Hepatocyte (in vitro differentiated cells): ENCODE results near the gene CARS1. TPM values are rescaled to one million over a fixed set of nuclear protein-coding genes. Genes with fewer than 3 reads are reported as not detected.

Experiments used
- DNase-seq: peaks from one replicate; pipeline ENCODE4 v3.0.0-alpha.2; 2016; ENCODE audit warnings: low spot score
- H2AFZ ChIP-seq: fragments of 200-600 bp; sonication (generic); 2 replicates; pipeline ENCODE4 v1.6.0; 2016; ENCODE audit warnings: antibody characterized with exemption, mild to moderate bottlenecking
- H3K27ac ChIP-seq: fragments of 200-600 bp; sonication (generic); 2 replicates; pipeline ENCODE4 v1.5.1; 2016; ENCODE audit warnings: mild to moderate bottlenecking
- H3K27me3 ChIP-seq: fragments of 200-600 bp; sonication (generic); 2 replicates; pipeline ENCODE4 v1.6.1; 2016
- H3K36me3 ChIP-seq: fragments of 200-600 bp; sonication (generic); replicated peaks from 2 replicates; pipeline ENCODE4 v1.5.1; 2016; ENCODE audit warnings: low read depth; ENCODE audit not compliant: insufficient read depth
- H3K4me1 ChIP-seq: fragments of 200-600 bp; sonication (generic); 2 replicates; pipeline ENCODE4 v1.5.1; 2016; ENCODE audit warnings: mild to moderate bottlenecking, moderate library complexity; ENCODE audit not compliant: insufficient read depth
- H3K4me2 ChIP-seq: fragments of 200-600 bp; sonication (generic); 2 replicates; pipeline ENCODE4 v1.6.0; 2016
- H3K4me3 ChIP-seq: fragments of 200-600 bp; sonication (generic); 2 replicates; pipeline ENCODE4 v1.5.1; 2016; ENCODE audit warnings: mild to moderate bottlenecking
- H3K79me2 ChIP-seq: fragments of 200-600 bp; sonication (generic); 2 replicates; pipeline ENCODE4 v1.6.0; 2017; ENCODE audit warnings: mild to moderate bottlenecking
- H3K9me2 ChIP-seq: fragments of 200-600 bp; sonication (generic); replicated peaks from 2 replicates; pipeline ENCODE4 v1.6.0; 2017; ENCODE audit warnings: mild to moderate bottlenecking; ENCODE audit not compliant: insufficient read depth
- H3K9me3 ChIP-seq: fragments of 200-600 bp; sonication (generic); 2 replicates; pipeline ENCODE4 v1.5.1; 2016; ENCODE audit warnings: low read depth, mild to moderate bottlenecking
- H4K20me1 ChIP-seq: fragments of 200-600 bp; sonication (generic); 2 replicates; pipeline ENCODE4 v1.6.0; 2016; ENCODE audit warnings: mild to moderate bottlenecking; ENCODE audit not compliant: insufficient read depth, poor library complexity, severe bottlenecking
- EZH2 ChIP-seq: fragments of 200-600 bp; sonication (generic); IDR thresholded peaks from 2 replicates; pipeline ENCODE4 v1.6.1; 2016; ENCODE audit warnings: antibody characterized with exemption, mild to moderate bottlenecking, borderline replicate concordance
- EZH2phosphoT487 ChIP-seq: fragments of 200-600 bp; sonication (generic); IDR thresholded peaks from one replicate; pipeline ENCODE4 v1.6.1; 2018; ENCODE audit warnings: antibody characterized with exemption, mild to moderate bottlenecking, low read depth, moderate library complexity; ENCODE audit not compliant: unreplicated experiment, severe bottlenecking
- WGBS: methylation state at CpG from one replicate; pipeline ENCODE4 v1.1.6; 2016; ENCODE audit warnings: low lambda C conversion rate; ENCODE audit errors: missing lambda C conversion rate; 5-methylcytosine and 5-hydroxymethylcytosine counted together
- polyA plus RNA-seq: library from polyadenylated mRNA; unstranded; fragments of >200 nt; fragmentation: Nextera tagmentation; extraction: Ambion mirVana; gene quantifications from 2 replicates; pipeline ENCODE4 v1.2.1, GENCODE V29; 2016
- total RNA-seq: library from RNA; depleted of rRNA; stranded (reverse); fragments of >200 nt; gene quantifications from 2 replicates; pipeline ENCODE4 v1.2.3, GENCODE V29; 2014
- TF ChIP-seq, protein P1 (sequence below): fragments of 200-600 bp; sonication (generic); IDR thresholded peaks from 2 replicates; pipeline ENCODE4 v1.5.1; 2016; ENCODE audit warnings: antibody characterized with exemption, mild to moderate bottlenecking; ENCODE audit not compliant: poor library complexity

Gene CARS1
- total and polyA plus RNA-seq, 2 experiments from 2014 or later, result 35.5 to 42.0 TPM

DNA sequence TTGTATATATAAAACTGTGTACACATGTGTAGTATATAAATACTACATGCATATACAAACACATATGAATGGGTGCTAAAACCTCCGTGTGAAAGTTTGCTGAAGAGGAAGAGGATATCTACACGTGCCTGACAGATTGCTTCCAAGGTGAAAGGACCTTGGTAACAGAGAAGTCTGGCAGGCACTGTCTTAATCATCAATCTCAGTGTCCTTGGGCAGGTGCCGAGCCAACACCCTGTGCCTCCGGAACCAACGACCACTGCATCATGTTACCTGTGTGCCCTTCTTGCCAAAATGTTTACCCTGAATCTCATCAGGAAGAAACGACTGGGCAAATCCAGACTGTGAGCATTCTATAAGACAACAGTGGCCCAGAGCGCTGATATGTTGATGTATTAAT lies 80.1 kb downstream of the CARS1 start:
- no peak overlapping the region for H2AFZ ChIP-seq
- H3K27ac ChIP-seq, result no peak overlapping the region
- H3K4me2 ChIP-seq, result no peak overlapping the region
- H3K4me3 ChIP-seq, result no peak overlapping the region
- peaks cover 10% of the 10 kb centered on the region for H3K36me3 ChIP-seq
- peaks cover 94% of the 10 kb centered on the region for H3K79me2 ChIP-seq
- H3K9me2 ChIP-seq, result no peaks in the 10 kb centered on the region
- H3K9me3 ChIP-seq, result no peaks in the 10 kb centered on the region
- no peaks in the 10 kb centered on the region for H3K27me3 ChIP-seq
- no peak for TF ChIP-seq EZH2
- TF ChIP-seq, protein P1, sequence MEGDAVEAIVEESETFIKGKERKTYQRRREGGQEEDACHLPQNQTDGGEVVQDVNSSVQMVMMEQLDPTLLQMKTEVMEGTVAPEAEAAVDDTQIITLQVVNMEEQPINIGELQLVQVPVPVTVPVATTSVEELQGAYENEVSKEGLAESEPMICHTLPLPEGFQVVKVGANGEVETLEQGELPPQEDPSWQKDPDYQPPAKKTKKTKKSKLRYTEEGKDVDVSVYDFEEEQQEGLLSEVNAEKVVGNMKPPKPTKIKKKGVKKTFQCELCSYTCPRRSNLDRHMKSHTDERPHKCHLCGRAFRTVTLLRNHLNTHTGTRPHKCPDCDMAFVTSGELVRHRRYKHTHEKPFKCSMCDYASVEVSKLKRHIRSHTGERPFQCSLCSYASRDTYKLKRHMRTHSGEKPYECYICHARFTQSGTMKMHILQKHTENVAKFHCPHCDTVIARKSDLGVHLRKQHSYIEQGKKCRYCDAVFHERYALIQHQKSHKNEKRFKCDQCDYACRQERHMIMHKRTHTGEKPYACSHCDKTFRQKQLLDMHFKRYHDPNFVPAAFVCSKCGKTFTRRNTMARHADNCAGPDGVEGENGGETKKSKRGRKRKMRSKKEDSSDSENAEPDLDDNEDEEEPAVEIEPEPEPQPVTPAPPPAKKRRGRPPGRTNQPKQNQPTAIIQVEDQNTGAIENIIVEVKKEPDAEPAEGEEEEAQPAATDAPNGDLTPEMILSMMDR, result no peak
- TF ChIP-seq EZH2phosphoT487, result no peak
- no peak for DNase-seq
- no peaks in the 10 kb centered on the region for H3K4me1 ChIP-seq
- 90% methylated on average over 7 of the region's 7 CpGs for WGBS
- H4K20me1 ChIP-seq, result peaks cover 61% of the 10 kb centered on the region

DNA sequence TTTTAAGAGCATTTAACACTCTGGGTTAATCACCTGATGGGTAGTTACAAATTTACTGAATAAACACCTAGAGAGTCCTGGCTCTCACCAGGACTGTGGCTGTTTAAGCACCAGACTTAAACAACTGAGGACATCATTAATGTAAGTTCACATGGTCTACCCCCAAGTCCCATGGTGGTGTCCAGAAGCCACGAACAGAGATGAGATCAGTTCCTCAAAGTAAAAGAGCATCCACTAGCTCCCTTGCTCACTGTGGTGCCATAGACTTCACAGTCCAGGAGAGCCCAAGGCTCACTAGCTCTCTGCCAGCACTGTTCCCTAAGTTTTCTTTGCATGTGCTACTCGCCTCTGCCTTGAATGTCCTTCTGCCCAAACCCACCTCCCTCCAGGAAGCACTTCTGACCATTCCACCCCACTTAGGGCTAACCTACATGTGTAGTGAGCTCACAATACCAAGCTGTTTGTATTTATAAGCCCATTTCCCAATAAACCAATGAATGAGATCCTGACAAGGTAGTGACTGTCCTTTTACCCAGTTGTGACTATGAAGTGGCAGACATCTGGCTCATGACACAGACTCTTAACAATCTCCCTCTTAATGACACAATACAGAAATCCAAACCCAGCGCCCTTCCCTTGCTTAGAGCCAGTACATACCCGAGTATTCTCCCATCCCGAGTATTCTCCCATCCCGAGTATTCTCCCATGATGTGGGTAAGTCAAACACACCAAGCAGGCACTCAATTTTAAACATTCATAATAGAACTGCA lies 80.7 kb downstream of the CARS1 start:
- H3K9me2 ChIP-seq, result no peaks in the 10 kb centered on the region
- no peaks in the 10 kb centered on the region for H3K4me1 ChIP-seq
- H3K27me3 ChIP-seq, result no peaks in the 10 kb centered on the region
- H3K27ac ChIP-seq, result no peak overlapping the region
- 94% methylated on average over 6 of the region's 6 CpGs for WGBS
- peaks cover 10% of the 10 kb centered on the region for H3K36me3 ChIP-seq
- no peaks in the 10 kb centered on the region for H3K9me3 ChIP-seq
- H4K20me1 ChIP-seq, result peaks cover 55% of the 10 kb centered on the region
- no peak for TF ChIP-seq EZH2
- TF ChIP-seq, protein P1, result no peak
- no peak for TF ChIP-seq EZH2phosphoT487
- H3K4me2 ChIP-seq, result no peak overlapping the region
- peaks cover 94% of the 10 kb centered on the region for H3K79me2 ChIP-seq
- no peak overlapping the region for H2AFZ ChIP-seq
- H3K4me3 ChIP-seq, result no peak overlapping the region
- DNase-seq, result no peak

DNA sequence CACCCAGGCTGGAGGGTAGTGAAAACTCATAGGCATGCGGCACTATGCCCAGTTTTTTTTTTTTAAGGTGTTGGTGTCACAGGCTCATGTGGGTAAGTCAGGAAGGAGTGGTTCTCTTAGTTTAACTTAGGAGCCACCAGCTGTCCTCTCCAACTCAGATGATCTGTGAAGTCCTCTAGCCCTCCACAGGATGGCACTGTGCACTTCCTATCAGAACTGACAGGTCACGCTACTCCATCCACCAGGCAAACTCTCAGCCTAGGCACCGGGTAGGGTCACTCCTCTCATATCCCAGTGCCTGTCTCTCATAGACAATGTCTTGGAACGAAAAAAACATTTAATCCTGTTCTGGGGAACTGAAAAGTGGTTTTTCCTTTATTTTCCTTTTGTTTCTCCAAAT lies 81.6 kb downstream of the CARS1 start:
- Histone ChIP-seq H3K79me2 (peaks cover 91% of the 10 kb centered on the region), H3K36me3 (peaks cover 10% of the 10 kb centered on the region), H3K9me2 (no peaks in the 10 kb centered on the region), H2AFZ (no peak overlapping the region), H4K20me1 (peaks cover 47% of the 10 kb centered on the region), H3K27ac (no peak overlapping the region), H3K4me1 (no peaks in the 10 kb centered on the region), H3K4me3 (no peak overlapping the region), H3K9me3 (no peaks in the 10 kb centered on the region), H3K4me2 (no peak overlapping the region), H3K27me3 (no peaks in the 10 kb centered on the region)
- peak; percentile 39 for DNase-seq
- WGBS, result 90% methylated on average over 4 of the region's 4 CpGs
- TF ChIP-seq EZH2phosphoT487 (no peak), EZH2 (no peak)
- TF ChIP-seq, protein P1, result peak; percentile 44
